A549 (cell line): ENCODE measurements around the gene SELENOI. TPM values are rescaled to one million over a fixed set of nuclear protein-coding genes. Genes with fewer than 3 reads are reported as not detected.
"Not testable (repeated sequence)": the region's sequence is repeated elsewhere in the genome, so short reads cannot be mapped to it uniquely, and the experiment has no call there.

Experiments
- ATAC-seq, 2 experiments: fragments of 200-7000 bp in 1 of 2; fragments of >200 bp in 1 of 2; cut with Nextera tagmentation in 1 of 2; cut with Tn5 transposase in 1 of 2; 3 replicates each; pipeline versions ENCODE4 v1.8.0 to v1.9.1; 2018 to 2020; ENCODE audit warnings: mild to moderate bottlenecking in 1 of 2, moderate library complexity in 1 of 2
- CTCF ChIA-PET: fragments of 300-600 bp; sonication (Branson Sonifier 250); formaldehyde crosslinking; extraction: SDS; loops from one replicate; lab custom pipeline; 2021; ENCODE audit warnings: antibody characterized with exemption, inconsistent platforms; lab: Yijun Ruan, JAX
- POLR2A ChIA-PET: fragments of 350-600 bp; formaldehyde crosslinking; extraction: SDS; loops from one replicate; lab custom pipeline; 2021; ENCODE audit warnings: antibody characterized with exemption, inconsistent platforms; lab: Yijun Ruan, JAX
- DNase-seq, 2 experiments: peaks; one replicate each; pipeline versions ENCODE4 v3.0.0 to v3.0.0-alpha.2; 2011 to 2016; ENCODE audit warnings: low read depth in 1 of 2, low spot score in 1 of 2
- FAIRE-seq: peaks from 2 replicates; lab custom pipeline; 2011; peaks lifted over from hg19 to GRCh38; lab: Jason Lieb, UNC
- H3K27ac ChIP-seq, 2 experiments: fragments of >200 bp; sonication (Bioruptor Twin); formaldehyde crosslinking; 3 replicates each; pipeline ENCODE4 v1.5.1; 2016 to 2017
- H3K4me1 ChIP-seq: fragments of >200 bp; sonication (Bioruptor Twin); formaldehyde crosslinking; 3 replicates; pipeline ENCODE4 v1.6.1; 2016
- H3K4me2 ChIP-seq: fragments of >200 bp; sonication (Bioruptor Twin); formaldehyde crosslinking; 3 replicates; pipeline ENCODE4 v1.6.1; 2016
- H3K4me3 ChIP-seq: fragments of >200 bp; sonication (Bioruptor Twin); formaldehyde crosslinking; 3 replicates; pipeline ENCODE4 v1.5.1; 2016
- H3K9me3 ChIP-seq: fragments of >200 bp; sonication (Bioruptor Twin); formaldehyde crosslinking; 3 replicates; pipeline ENCODE4 v1.6.1; 2016
- ATOH8 ChIP-seq: fragments of 250-450 bp; sonication (Bioruptor Pico); IDR thresholded peaks from 2 replicates; pipeline ENCODE4 v1.5.0; 2020; ENCODE audit warnings: low read depth, mild to moderate bottlenecking, moderate library complexity
- CBX8 ChIP-seq: fragments of 200-600 bp; sonication (generic); IDR thresholded peaks from 2 replicates; pipeline ENCODE4 v1.6.1; 2016
- CEBPB ChIP-seq, 2 experiments: fragments of >200 bp in 1 of 2; sonication (Bioruptor Twin) in 1 of 2; formaldehyde crosslinking in 1 of 2; IDR thresholded peaks; 2 replicates each; pipeline ENCODE4 v1.6.1; 2012 to 2016
- FOSL2 ChIP-seq, 2 experiments: fragments of 450-650 bp in 1 of 2; fragments of >200 bp in 1 of 2; sonication (Bioruptor Twin) in 1 of 2; formaldehyde crosslinking; IDR thresholded peaks; 2 replicates each; pipeline versions ENCODE4 v1.5.0 to v1.6.1; 2016 to 2020; ENCODE audit warnings: mild to moderate bottlenecking in 1 of 2, moderate library complexity in 1 of 2
- FOXS1 ChIP-seq: fragments of 250-450 bp; sonication (Bioruptor Pico); IDR thresholded peaks from 2 replicates; pipeline ENCODE4 v1.5.0; 2020; ENCODE audit warnings: mild to moderate bottlenecking, moderate library complexity
- GATA3 ChIP-seq: IDR thresholded peaks from 2 replicates; pipeline ENCODE4 v1.6.1; 2012; ENCODE audit warnings: borderline replicate concordance
- HEYL ChIP-seq: fragments of 250-450 bp; sonication (Bioruptor Pico); IDR thresholded peaks from 2 replicates; pipeline ENCODE4 v1.8.0; 2021; ENCODE audit warnings: mild to moderate bottlenecking, moderate library complexity
- HOXB13 ChIP-seq: fragments of 250-450 bp; sonication (Bioruptor Pico); IDR thresholded peaks from 2 replicates; pipeline ENCODE4 v1.5.0; 2020; ENCODE audit warnings: low read depth, mild to moderate bottlenecking, moderate library complexity
- HOXB5 ChIP-seq: fragments of 250-450 bp; sonication (Bioruptor Pico); IDR thresholded peaks from 2 replicates; pipeline ENCODE4 v1.5.0; 2020; ENCODE audit warnings: mild to moderate bottlenecking, moderate library complexity
- JUNB ChIP-seq: fragments of >200 bp; sonication (Bioruptor Twin); formaldehyde crosslinking; IDR thresholded peaks from 2 replicates; pipeline ENCODE4 v1.6.1; 2016
- KDM1A ChIP-seq: fragments of 200-600 bp; sonication (generic); IDR thresholded peaks from 2 replicates; pipeline ENCODE4 v1.6.1; 2016; ENCODE audit warnings: low read depth, mild to moderate bottlenecking
- MAZ ChIP-seq: fragments of 150-350 bp; IDR thresholded peaks from 2 replicates; pipeline ENCODE4 v1.6.1; 2014; ENCODE audit warnings: antibody characterized with exemption, low read depth, low read length, borderline replicate concordance
- MYC ChIP-seq: IDR thresholded peaks from 2 replicates; pipeline ENCODE4 v1.6.1; 2012; ENCODE audit warnings: mild to moderate bottlenecking, inconsistent platforms, low read length, improper control_type of control experiment, borderline replicate concordance
- NFE2L2 ChIP-seq: fragments of 150-350 bp; conservative IDR thresholded peaks from 2 replicates; pipeline ENCODE4 v1.6.1; 2014; ENCODE audit warnings: low read length
- RAD21 ChIP-seq, 2 experiments: fragments of >200 bp in 1 of 2; sonication (Bioruptor Twin) in 1 of 2; formaldehyde crosslinking in 1 of 2; IDR thresholded peaks in 1 of 2; conservative IDR thresholded peaks in 1 of 2; 2 replicates in 1 of 2; 3 replicates in 1 of 2; pipeline ENCODE4 v1.6.1; 2012 to 2018; ENCODE audit warnings: inconsistent platforms in 1 of 2
- RARB ChIP-seq: fragments of 250-450 bp; sonication (Bioruptor Pico); IDR thresholded peaks from 2 replicates; pipeline ENCODE4 v1.8.0; 2021; ENCODE audit warnings: mild to moderate bottlenecking, moderate library complexity
- RFX5 ChIP-seq: fragments of 450-650 bp; IDR thresholded peaks from 2 replicates; pipeline ENCODE4 v1.7.1; 2014; ENCODE audit warnings: antibody characterized with exemption, mild to moderate bottlenecking, moderate library complexity
- SREBF2 ChIP-seq: fragments of 450-650 bp; IDR thresholded peaks from 2 replicates; pipeline ENCODE4 v1.6.1; 2014; ENCODE audit warnings: mild to moderate bottlenecking, moderate library complexity
- ZC3H11A ChIP-seq: fragments of 450-650 bp; IDR thresholded peaks from 2 replicates; pipeline ENCODE4 v1.6.1; 2014; ENCODE audit warnings: antibody characterized with exemption, mild to moderate bottlenecking
- WGBS: methylation state at CpG from one replicate; pipeline ENCODE4 v1.1.6; 2017; ENCODE audit errors: missing lambda C conversion rate; 5-methylcytosine and 5-hydroxymethylcytosine counted together
- polyA plus RNA-seq, 4 experiments: library from polyadenylated mRNA; depleted of rRNA in 3 of 4; stranded (reverse); fragments of >200 nt; fragmentation: RNase III in 1 of 4; extraction: RNeasy Plus Mini Kit Qiagen cat#74134 plus additional on column Dnase treatment in 1 of 4; gene quantifications; 2 replicates in 3 of 4; 3 replicates in 1 of 4; pipeline ENCODE4 v1.2.3, GENCODE V29; 2011 to 2017
- TF ChIP-seq, protein P1 (sequence below): fragments of >200 bp; sonication (Bioruptor Twin); formaldehyde crosslinking; IDR thresholded peaks from 2 replicates; pipeline ENCODE4 v1.6.1; 2016
- TF ChIP-seq, protein P2 (sequence below): fragments of >200 bp; sonication (Bioruptor Twin); formaldehyde crosslinking; IDR thresholded peaks from 3 replicates; pipeline ENCODE4 v1.6.1; 2016

SELENOI gene
- polyA plus RNA-seq, 2 of the 4 experiments (the other 2 are of a cell fraction), result 18.2 to 38.7 TPM

DNA sequence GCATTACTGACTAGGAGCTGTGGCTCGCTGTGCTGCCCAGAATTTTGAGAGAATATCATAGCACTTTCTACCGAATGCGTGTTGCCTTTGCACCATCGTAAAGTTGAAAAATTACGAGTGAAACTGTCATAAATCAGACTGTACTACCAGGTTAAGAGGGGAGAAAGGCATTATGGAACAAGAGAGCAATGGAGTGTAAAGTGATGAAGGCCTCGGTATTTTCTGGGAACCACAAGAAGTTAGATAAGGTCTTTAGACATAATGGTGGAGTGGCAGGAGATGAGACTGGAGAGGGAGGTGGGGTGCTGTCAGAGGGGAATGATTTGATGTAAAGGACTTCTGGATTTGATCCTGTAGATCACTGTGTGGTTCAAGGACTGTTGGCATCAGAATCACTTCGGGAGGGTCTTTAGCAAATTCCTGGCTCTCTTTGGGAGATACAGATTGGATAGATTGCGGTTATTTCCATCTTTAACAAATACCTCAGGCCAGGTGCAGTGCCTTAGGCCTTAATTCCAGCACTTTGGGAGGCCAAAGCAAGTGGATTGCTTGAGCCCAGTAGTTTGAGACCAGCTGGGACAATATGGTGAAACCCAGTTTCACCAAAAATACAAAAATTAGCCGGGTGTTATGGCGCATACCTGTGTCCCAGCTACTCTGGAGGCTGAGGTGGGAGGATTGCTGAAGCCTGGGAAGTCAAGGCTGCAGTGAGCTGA, 5.6 kb downstream of the SELENOI start:
- no peak overlapping the region for H3K4me3 ChIP-seq
- peaks cover 55% of the 10 kb centered on the region for H3K4me1 ChIP-seq
- CTCF ChIA-PET, result interaction anchor here (2.6 kb wide), 1 partner anchor 22 kb away, joined by 7 read pairs; no protein-coding TSS in a partner anchor
- ATAC-seq, result no peak
- DNase-seq, result no peak
- no peak for FAIRE-seq
- TF ChIP-seq MAZ, result no peak
- TF ChIP-seq, protein P1, sequence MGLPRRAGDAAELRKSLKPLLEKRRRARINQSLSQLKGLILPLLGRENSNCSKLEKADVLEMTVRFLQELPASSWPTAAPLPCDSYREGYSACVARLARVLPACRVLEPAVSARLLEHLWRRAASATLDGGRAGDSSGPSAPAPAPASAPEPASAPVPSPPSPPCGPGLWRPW, result no peak
- no peak for TF ChIP-seq CEBPB (IDR thresholded peaks at IDR 0.05)
- no peak for TF ChIP-seq JUNB
- TF ChIP-seq, all 56 proteins: peak for 0
- no peak overlapping the region for H3K27ac ChIP-seq
- H3K4me2 ChIP-seq, result no peak overlapping the region
- POLR2A ChIA-PET, result no interaction called here
- H3K9me3 ChIP-seq, result no peaks in the 10 kb centered on the region
- WGBS, result 94% methylated on average over 10 of the region's 10 CpGs

DNA sequence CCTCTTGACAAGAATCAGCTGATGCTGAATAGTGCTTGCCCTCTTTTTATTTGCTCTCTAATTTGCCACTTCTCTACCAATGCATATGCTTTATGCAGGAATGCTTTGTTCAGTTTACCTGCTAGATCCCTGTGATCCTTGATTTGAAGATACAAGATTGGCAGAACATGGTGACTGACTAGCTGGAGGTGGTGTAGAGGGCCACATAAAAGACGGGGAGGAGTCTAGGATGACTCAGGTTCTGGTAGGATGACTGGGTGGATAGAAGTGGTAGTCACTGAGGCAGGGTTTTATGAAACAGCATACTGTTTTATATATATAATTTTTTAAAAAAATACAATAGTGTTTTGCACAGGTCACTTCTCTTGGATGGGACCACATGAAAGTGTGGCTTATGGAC, 6.9 kb downstream of the SELENOI start:
- ChIA-PET CTCF (interaction anchor here (1.1 to 2.6 kb wide), 2 partner anchors 23 to 150 kb away, joined by 3 to 7 read pairs; no protein-coding TSS in a partner anchor), POLR2A (interaction anchor here (0.6 kb wide), 1 partner anchor 708 kb away, joined by 3 read pairs; no protein-coding TSS in a partner anchor)
- TF ChIP-seq MYC (no peak), FOSL2 (IDR thresholded peaks at IDR 0.05) (no peak), FOSL2 (CRISPR knock-in tag; IDR thresholded peaks at IDR 0.05) (peak; percentile 33; the same call in 1 of the 2 replicates), NFE2L2 (no peak; the same call in 1 of the 2 replicates), ZC3H11A (no peak), GATA3 (no peak), FOXS1 (CRISPR knock-in tag) (no peak)
- TF ChIP-seq, protein P1, result no peak
- Histone ChIP-seq H3K4me2 (peak overlapping the region; percentile 5; the same call in 1 of the 3 replicates), H3K27ac (peak overlapping the region in 1 of 2 experiments; percentile 17; a peak in 1 of 6 replicates), H3K9me3 (no peaks in the 10 kb centered on the region), H3K4me3 (no peak overlapping the region), H3K4me1 (peaks cover 54% of the 10 kb centered on the region)
- peak in 1 of 2 experiments; percentile 37 for DNase-seq
- 43% methylated on average over 1 of the region's 1 CpG for WGBS
- peak; percentile 45 to 47; a peak in 2 of 6 replicates for ATAC-seq
- FAIRE-seq, result no peak

GRCh38 chr2:26354469-26354868, 8.5 kb downstream of the SELENOI start:
- H3K9me3 ChIP-seq, H3K4me3 ChIP-seq, DNase-seq, FAIRE-seq, ATAC-seq: not testable (repeated sequence)
- ChIA-PET CTCF (interaction anchor here (0.7 to 1.3 kb wide), 3 partner anchors 148 to 386 kb away, joined by 3 to 4 read pairs (median 3); no protein-coding TSS in a partner anchor), POLR2A (interaction anchor here (1.0 kb wide), 1 partner anchor 9 kb away, joined by 4 read pairs; the partner anchor contains the start of gene SELENOI)
- Histone ChIP-seq H3K4me1 (peaks cover 45% of the 10 kb centered on the region), H3K4me2 (peak overlapping the region; percentile 72; the same call in 2 of the 3 replicates), H3K27ac (peak overlapping the region; percentile 32 to 61; a peak in 4 of 6 replicates)
- WGBS, result 94% methylated on average over 16 of the region's 16 CpGs

DNA sequence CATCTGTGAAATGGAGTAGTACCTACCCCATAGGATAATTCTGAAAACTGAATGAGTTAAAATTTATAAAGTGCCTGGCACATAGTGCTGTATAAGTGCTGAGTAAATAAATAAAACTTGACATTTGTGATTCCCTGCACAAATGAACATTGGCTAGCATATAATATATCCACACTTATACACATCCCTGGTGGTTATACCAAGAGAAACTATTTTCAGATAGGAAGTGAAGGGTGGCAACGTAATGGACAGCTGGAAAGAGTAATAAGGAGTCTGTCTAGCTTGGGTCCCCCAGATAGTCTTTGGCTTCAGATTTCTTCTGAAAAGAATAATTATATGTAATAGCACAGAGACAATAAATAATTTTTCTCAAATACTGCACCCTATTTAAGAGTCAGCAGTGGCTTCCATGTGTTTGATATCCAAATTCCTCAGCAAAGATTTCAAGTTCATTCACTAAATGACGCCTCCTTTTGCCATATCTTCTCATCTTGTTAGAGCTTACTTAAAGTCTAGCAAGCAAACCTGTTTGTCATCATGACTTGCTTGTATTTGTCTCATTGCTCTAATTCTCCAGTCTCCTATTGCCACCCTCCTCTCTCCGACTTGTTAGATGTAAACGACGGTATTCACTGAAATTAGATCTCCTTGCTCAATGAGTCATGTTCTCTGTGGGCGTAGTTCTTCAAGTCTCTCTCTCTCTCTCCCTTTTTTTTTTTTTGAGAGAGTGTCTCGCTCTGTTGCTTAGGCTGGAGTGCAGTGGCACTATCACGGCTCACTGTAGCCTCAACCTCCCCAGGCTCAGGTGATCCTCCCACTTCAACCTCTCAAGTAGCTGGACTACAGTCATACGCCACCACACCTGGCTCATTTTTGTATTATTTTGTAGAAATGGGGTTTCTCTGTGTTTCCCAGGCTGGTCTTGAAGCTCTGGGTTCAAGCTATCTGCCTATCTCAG, 9.4 kb downstream of the SELENOI start:
- FAIRE-seq, result peak; percentile 32
- WGBS, result 14% methylated on average over 9 of the region's 9 CpGs
- ChIA-PET POLR2A (interaction anchor here (1.0 kb wide), 1 partner anchor 10 kb away, joined by 4 read pairs; the partner anchor contains the start of gene SELENOI), CTCF (interaction anchor here (0.8 to 1.6 kb wide), 6 partner anchors 8 to 222 kb away, joined by 3 to 6 read pairs (median 4); partner anchors contain the start of gene ADGRF3)
- DNase-seq, result peak; percentile 75 to 94
- peak; percentile 87 to 90 for ATAC-seq
- peak overlapping the region; percentile 61 to 82 for H3K27ac ChIP-seq
- H3K9me3 ChIP-seq, result no peaks in the 10 kb centered on the region
- no peak overlapping the region for H3K4me3 ChIP-seq
- H3K4me1 ChIP-seq, result peaks cover 45% of the 10 kb centered on the region
- peak overlapping the region; percentile 72 for H3K4me2 ChIP-seq
- TF ChIP-seq JUNB, result peak; percentile 50
- peak; percentile 49; the same call in 1 of the 2 replicates for TF ChIP-seq FOSL2 (IDR thresholded peaks at IDR 0.05)
- peak; percentile 90 for TF ChIP-seq FOSL2 (CRISPR knock-in tag; IDR thresholded peaks at IDR 0.05)
- TF ChIP-seq HEYL, result no peak
- TF ChIP-seq SREBF2, result no peak
- no peak for TF ChIP-seq RAD21 (conservative IDR thresholded peaks at IDR 0.05 in 1 of 2, IDR thresholded peaks at IDR 0.05 in 1 of 2)
- no peak for TF ChIP-seq KDM1A
- no peak for TF ChIP-seq RFX5
- no peak for TF ChIP-seq ATOH8
- no peak for TF ChIP-seq HOXB13 (CRISPR knock-in tag)
- TF ChIP-seq, protein P2, sequence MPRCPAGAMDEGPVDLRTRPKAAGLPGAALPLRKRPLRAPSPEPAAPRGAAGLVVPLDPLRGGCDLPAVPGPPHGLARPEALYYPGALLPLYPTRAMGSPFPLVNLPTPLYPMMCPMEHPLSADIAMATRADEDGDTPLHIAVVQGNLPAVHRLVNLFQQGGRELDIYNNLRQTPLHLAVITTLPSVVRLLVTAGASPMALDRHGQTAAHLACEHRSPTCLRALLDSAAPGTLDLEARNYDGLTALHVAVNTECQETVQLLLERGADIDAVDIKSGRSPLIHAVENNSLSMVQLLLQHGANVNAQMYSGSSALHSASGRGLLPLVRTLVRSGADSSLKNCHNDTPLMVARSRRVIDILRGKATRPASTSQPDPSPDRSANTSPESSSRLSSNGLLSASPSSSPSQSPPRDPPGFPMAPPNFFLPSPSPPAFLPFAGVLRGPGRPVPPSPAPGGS, result no peak
- TF ChIP-seq MYC, result no peak
- TF ChIP-seq CBX8, result no peak
- no peak for TF ChIP-seq HOXB5 (CRISPR knock-in tag)
- TF ChIP-seq RARB (CRISPR knock-in tag), result no peak
